COLO668 (cell line): ENCODE data around the gene TRIM6.
"Not testable (repeated sequence)": the region's sequence is repeated elsewhere in the genome, so short reads cannot be mapped to it uniquely, and the experiment has no call there.

Experiments used
- DNase-seq: peaks from one replicate; lab custom pipeline; 2025; ENCODE audit not compliant: unreplicated experiment; lab: John Stamatoyannopoulos, UW

TRIM6 gene

DNA sequence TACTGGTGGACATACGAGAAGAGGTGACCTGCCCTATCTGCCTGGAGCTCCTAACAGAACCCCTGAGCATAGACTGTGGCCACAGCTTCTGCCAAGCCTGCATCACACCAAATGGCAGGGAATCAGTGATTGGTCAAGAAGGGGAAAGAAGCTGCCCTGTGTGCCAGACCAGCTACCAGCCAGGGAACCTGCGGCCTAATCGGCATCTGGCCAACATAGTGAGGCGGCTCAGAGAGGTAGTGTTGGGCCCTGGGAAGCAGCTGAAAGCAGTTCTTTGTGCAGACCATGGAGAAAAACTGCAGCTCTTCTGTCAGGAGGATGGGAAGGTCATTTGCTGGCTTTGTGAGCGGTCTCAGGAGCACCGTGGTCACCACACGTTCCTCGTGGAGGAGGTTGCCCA lies 6.9 kb downstream of the TRIM6 start:
- DNase-seq, result no peak

DNA sequence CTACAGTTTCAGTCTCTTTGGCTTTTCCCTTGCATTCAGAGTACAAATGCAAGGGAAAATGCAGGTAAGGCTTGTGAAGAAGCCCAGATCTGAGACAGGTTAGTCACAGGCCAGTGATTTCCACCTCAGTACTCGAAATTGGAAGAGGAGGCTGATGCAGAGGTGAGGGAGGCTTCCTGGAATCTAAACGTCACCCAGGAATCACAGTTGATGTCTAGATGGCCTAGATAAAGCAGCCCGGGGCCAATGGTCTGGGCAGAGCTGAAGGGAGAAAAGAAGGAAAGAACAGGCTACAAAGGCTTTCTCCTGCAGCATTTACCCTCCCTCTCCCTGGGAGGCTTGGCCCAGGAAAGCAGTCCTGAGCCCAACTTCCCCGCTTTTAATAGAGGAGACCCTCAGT lies 8.5 kb downstream of the TRIM6 start:
- DNase-seq, result no peak

DNA sequence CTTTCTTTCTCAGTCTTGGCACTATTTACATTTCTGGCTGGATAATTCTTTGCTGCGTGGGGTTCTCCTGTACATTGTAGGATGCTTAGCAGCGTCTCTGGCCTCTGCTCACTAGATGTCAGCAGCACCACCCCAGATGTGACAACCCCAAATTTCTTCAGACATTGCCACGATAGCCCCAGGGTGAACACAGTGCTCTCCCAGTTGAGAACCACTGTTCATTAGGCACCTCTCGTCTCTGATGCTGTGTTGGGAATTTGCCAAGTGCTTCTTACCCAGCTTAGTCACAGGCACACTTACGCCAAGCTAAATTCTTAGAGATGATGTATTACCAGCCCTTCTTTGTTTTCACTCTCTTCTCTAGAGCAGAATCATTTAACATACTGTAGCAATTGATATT lies 9.4 kb downstream of the TRIM6 start:
- DNase-seq, result no peak

DNA sequence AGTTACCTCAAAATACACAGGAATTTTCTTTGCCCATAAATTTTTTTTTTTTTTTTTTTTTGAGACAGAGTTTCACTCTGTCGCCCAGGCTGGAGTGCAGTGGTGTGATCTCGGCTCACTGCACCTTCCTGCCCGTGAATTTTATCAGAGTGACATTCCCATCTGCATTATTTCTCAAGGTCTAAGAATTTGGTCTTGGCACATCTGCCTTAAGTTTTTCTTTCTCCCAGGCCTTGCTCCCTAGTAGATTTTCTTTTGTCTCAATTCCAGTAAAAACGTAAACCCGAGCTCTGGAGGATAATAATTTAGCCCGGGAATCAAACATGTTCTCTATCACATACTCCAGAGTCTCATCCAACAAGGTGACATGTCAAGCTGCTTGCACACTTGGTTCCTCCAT lies 12.4 kb downstream of the TRIM6 start:
- no peak for DNase-seq

DNA sequence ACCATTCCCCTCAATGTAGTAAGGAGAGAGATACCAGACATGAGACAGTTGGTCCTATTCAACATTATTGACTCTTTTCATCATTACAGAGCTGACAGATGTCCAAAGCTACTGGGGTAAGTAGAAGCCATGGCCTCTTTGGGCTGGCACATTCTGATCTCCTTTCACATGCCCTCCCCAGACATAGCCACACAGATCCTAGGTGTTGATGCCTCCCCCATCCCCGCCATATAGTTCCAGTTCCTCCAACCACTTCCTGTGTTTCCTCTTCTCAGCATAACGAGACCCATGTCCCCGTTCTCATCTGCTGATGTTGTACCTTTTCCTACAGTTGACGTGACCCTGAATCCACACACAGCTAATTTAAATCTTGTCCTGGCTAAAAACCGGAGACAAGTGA lies 14.0 kb downstream of the TRIM6 start:
- DNase-seq, result no peak

DNA sequence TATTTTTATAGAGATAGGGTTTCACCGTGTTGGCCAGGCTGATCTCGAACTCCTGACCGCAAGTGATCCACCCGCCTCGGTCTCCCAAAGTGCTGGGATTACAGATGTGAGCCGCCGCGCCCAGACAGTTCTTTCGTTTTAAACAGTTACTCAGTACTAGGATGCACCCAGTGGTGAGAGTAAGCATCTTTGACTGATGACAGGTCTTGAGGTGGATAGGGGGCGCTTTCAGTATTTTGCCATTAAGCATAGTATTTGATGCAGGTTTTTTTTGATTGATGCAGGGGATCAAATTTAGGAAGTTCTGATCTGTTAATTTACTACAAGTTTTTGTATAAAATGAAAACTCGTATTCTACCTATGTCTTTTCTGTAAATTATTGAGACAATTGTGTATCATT lies 15.2 kb downstream of the TRIM6 start:
- no peak for DNase-seq

DNA sequence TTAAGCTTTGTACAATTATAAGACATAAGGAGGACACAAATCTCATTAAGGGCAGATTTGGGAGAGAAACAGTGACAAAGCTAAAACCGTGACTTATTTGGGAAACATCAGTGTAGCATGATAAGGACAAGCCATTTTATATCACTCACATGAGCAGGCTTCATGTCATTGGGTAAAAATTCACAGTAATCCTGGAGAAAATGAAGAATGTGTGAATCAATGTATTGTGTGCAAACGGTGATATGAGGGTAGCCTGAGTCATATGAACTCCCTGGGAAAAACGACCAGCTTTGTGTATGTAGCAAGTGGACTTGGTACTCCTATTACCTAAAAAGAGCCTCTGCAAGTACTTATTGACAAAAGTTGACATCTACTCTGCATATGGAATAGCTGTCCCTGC lies 22.4 kb downstream of the TRIM6 start:
- no peak for DNase-seq

DNA sequence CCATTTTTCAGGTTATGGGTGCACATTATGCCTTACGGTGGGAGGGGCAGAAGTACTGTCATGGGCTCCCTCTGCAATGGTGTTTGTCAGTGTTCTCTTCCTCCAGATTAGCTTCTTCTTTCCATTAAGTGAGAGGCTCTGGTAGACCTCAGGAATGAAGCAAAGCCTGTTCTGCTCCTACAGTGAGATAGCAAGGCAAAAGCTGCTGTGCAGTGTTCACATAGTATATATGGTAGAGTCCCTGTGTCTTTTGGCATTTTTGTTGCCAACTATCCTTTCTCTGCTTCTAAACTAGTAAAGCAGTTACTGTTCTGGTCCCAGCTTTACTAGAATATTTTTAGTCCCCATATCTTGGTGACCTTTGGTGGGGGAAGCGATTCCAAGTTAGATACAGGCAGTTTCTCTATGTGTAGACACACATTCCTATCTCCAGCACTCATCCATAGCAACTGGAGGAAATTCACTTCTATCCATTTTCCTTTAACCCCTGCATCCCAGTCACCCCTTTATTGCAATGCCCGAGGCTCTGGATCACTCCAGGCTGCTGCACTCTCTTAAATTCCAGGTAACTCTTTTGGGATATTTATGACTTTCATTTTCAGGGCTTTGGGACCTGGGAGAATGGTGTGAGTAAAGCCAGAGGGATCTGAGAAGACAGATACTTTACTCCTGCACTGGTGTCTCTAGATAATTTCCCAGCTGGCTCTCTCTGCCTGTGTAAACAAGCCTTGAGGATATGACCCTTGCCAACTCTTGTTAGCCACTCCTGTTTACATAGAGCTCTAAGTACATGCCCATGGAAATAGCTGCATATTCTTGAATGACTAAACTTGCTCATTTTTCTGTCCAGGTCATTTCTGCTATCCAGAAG lies 24.4 kb downstream of the TRIM6 start:
- no peak for DNase-seq

DNA sequence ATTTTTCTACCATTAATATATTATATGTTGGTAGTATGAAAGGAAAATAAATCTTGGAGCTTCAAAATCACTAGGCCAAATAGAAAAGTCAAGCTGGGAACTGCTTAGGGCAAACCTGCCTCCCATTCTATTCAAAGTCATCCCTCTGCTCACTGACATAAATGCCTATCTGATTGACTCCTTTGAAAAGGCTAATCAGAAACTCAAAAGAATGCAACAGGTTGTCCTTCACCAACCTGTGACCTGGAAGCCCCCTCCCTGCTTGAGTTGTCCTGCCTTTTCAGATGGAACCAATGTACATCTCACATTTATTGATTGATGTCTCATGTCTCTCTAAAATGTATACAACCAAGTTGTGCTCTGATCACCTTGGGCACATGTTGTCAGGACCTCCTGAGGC lies 25.1 kb downstream of the TRIM6 start:
- no peak for DNase-seq

DNA sequence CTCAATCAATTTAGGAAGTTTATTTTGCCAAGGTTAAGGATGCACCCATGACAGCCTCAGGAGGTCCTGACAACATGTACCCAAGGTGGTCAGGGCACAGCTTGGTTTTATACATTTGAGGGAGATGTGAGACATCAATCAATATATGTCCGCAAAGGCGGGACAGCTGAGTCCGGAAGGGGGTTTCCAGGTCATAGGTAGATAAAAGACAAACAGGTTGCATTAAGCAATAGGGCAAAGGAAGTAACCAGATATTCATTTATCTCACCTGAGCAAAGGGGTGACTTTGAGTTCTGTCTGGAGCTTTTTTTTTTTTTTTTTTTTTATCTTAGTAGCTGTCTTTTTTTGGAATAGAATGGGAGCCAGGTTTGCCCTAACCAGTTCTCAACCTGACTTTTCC lies 26.4 kb downstream of the TRIM6 start:
- no peak for DNase-seq

DNA sequence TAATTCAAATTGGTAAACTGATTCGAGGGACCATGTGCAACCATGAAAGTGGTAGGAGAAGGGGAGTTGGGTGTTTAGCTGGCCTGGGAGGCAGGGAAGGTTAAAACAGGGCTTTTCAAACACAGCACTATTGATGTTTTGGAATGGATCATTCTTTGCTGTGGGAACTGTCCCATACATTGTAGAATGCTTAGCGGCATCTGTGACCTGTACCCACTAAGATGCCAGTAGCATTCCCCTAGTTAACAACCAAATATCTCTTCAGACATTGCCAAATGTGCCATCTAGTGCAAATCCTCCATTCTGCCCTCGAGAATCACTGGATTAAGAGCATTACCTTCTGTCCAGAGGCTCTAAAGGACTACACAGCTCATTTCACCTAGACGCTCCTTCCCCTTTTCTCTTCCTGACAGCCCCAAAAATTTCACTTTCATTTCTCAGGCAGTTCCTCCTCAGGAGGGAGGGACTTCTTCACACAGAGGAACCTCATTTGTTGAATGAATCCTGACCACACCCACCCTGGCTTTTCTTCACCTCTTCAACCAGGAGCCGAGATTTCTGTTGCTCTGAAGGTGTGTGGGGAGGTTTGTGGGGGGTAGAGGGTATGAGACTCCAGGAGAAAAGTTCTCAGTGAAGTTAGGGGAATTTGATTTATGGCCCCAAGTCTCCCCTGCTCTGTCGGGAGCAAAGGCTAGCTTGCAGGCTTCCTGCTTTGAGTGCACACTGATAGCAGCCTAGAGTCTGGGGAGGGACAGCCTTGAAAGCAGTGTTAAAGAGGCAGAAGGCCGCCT lies 28.2 kb downstream of the TRIM6 start, which contains the start of gene TRIM34:
Gene TRIM34, plus strand, starts transcription at position 513 of the 791 bp plus-strand sequence. CDS start 7,331 bp downstream, outside the sequence.
- no peak for DNase-seq

DNA sequence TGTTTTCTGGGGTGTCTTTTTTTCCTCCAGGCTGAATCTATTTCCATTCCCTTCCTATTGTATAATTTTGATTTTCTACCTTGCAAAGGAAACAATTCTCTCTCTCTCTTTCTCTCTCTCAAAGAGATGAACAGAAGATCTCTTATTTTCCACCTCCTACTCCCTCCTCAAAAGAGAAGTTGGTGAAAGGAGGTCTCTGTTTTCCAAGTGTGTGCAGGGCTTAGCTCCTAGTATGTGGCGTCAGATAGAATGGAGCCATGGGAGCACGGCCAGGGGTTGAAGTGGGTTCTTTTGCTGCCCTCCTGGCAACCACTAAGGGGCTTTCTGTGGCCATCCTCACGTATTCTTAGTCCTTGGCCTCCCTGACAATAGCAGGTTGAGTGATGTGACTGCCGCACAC lies 28.8 kb downstream of the TRIM6 start:
- no peak for DNase-seq

DNA sequence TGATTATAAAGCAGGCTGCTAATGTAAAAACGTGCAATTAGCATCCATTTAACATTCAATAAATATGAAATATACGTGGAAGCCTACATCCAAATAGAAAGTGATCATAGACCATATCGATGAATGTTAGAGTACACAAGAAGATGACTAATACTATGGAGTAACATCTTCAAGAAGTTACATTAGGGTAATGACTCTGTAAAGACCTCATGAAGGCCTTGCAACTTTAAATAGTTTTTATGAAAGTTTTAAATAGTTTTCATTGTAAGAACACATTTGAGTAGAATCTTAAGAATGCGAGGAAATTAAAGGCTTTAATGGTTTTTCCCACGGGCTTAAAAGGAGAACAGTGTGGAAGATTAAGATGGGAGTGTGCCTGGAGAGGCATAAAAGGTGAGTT lies 29.8 kb downstream of the TRIM6 start:
- DNase-seq, result no peak

DNA sequence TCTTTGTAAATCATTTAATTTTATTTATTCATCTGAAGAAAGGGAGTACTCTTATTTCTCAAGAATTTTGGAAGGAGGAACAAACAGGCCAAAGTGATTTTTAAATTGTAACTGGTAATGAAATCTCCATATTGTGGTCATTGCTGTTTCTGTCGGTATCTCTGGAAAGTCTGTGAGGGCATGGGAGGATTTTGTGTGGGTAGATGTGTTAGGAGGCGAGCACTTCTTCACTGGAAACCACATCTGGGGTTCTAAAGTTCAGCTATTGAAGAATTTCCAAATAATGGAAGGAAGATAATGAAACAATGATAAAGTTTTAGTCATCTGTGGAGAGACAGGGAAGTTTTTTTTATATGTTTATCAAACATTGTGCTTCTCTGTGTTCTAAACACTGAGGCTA lies 35.0 kb downstream of the TRIM6 start:
- DNase-seq, result no peak

DNA sequence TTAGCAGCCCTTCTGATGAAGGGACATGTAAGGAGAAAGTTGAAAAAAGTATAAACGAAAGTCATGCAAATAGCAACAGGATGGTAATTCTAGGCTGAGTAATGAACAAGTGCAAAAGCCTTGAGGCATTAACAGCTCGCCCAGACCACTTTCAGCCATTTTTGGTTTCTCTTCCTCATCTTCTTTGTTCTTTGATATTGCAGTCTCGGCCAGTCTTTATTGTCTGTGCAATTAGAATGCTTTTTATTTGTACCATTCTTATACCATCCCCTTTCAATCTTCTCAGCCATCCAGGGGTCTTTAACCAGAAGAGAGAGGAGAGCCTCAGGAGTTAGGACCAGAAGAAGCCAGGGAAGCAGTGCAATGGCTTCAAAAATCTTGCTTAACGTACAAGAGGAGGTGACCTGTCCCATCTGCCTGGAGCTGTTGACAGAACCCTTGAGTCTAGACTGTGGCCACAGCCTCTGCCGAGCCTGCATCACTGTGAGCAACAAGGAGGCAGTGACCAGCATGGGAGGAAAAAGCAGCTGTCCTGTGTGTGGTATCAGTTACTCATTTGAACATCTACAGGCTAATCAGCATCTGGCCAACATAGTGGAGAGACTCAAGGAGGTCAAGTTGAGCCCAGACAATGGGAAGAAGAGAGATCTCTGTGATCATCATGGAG lies 35.7 kb downstream of the TRIM6 start:
- no peak for DNase-seq

DNA sequence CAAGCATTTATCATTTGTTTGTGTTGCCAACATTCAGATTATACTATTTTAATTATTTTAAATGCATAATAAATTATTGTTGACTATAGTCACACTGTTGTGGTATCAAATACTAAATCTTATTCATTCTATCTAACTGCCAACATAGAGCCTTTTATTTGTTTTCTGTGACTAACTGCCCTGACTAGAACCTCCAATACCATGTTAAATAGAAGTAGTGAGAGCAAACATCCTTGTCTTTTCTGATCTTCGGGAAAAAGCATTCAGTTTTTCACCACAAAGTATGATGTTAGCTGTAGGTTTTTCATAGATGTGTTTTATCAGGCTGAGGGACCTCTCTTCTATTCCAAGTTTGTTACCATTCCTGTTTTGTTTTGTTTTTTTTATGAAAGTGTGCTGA lies 43.5 kb downstream of the TRIM6 start:
- no peak for DNase-seq

DNA sequence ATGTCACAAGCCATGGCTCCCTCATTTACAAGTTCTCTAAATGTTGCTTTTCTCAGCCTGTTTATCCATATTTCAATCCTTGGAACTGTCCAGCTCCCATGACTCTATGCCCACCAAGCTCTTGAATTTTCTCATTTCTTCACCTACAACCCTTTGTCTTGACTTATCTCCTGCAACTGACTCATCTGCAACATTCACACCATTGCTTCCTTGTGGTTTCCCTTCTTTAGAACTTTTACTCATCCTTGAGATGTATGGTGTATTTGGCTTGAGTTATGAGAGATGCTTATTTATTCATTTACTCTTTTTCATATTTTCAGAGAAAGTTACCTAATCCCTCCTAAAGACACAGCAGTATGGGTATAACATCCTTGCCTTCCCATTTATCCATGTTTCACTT lies 47.1 kb downstream of the TRIM6 start:
- DNase-seq, result no peak

DNA sequence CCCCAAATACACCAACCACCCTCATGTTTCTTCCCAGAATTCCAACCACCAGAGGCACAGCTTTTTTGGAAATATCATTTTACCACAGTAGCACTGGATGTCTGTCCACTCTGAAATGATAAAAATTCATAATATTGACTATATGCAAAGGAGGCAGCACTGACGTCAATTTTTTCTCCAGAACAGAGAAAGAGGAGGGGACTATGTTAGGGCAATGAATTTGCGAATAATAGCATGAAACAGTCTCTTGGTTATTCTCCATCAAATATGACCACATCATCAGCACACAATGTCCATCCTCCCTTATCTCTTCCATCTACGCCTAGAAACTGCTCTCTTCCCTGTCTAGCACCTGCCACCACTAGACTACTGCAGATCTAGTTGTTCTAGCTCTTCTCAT lies 49.7 kb downstream of the TRIM6 start:
- no peak for DNase-seq

DNA sequence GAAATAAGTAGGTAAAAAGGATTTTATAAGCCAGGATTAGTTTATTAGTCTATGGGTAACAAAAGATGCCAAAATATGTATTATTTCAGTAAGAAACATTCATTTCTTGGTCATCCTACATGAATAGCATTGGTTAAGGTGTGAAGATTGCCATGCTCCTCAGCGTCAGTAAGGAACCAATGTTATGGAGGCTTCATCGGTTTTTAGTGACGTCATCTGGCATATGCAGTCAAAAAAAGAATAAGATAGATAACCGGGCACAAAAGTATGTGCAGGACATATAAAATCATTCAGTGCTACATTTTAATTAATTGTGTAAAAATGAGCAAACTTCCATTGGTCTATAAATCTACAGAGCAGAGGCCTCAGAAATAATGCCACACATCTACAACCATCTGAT lies 59.0 kb downstream of the TRIM6 start:
- no peak for DNase-seq

DNA sequence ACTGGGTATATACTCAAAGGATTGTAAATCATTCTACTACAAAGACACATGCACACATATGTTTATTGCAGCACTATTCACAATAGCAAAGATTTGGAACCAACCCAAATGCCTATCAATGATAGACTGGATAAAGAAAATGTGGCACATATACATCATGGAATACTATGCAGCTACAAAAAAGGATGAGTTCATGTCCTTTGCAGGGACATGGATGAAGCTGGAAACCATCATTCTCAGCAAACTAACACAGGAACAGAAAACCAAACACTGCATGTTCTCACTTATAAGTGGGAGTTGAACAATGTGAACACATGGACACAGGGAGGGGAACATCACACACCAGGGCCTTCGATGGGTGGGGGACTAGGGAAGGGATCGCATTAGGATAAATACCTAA lies 60.5 kb downstream of the TRIM6 start:
- DNase-seq, result not testable (repeated sequence)

DNA sequence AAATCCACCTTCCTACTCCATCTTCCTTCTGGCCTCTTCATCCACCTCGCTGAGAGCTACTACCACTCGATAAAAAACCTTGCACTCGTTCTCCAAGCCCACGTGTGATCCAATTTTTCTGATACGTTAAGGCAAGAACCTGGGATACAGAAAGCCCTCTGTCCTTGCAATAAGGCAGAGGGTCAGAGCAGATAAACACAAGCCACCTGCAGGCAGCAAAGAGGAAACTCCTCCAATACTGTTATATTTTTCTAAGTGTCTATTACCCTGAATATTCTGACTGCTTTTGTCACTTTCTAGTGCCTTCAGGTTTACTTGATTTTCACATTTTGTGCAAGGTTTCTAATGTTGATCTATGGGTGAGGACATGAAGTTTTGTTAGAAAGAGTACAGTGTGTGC lies 61.9 kb downstream of the TRIM6 start:
- DNase-seq, result no peak
